AG09309 (cell line): ENCODE data around the gene OR4C5.
"Not testable (repeated sequence)": the region's sequence is repeated elsewhere in the genome, so short reads cannot be mapped to it uniquely, and the experiment has no call there.

ENCODE experiments used
- DNase-seq: peaks from one replicate; pipeline ENCODE4 v3.0.0-alpha.2; 2010; ENCODE audit warnings: low read depth
- H3K4me3 ChIP-seq: 2 replicates; pipeline ENCODE4 v1.5.1; 2011; ENCODE audit warnings: mild to moderate bottlenecking, low read depth, low read length, moderate library complexity; ENCODE audit not compliant: control insufficient read depth
- TF ChIP-seq, protein P1 (sequence below): IDR thresholded peaks from 2 replicates; pipeline ENCODE4 v1.5.1; 2011; ENCODE audit warnings: mild to moderate bottlenecking, low read depth, low read length, inconsistent platforms; ENCODE audit not compliant: insufficient read depth, control insufficient read depth; ENCODE audit errors: missing control alignments

Gene OR4C5

DNA sequence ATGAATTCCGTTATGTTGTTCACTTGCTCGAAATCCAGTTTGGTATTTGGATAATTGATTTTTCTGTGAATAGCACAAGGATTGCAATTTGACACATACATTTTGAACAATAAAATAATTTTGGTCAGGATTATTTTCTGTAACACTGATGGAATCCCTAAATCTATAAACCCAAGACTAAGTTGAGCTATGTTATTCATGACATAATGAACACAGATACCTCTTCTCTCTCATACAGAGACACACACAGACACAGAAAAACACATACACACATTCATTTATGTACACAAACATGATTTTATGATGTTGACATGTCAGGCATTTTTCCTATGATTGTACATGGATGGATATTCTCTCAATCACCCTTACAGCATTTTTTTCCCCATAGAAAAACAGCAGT lies at the start of gene OR4C5:
Gene OR4C5, minus strand, starts transcription at position 101 of the 400 bp plus-strand sequence. Its CDS starts 0 bp downstream, at position 101.
- no peak within 1 kb of the TSS for H3K4me3 ChIP-seq
- no peak for DNase-seq
- TF ChIP-seq, protein P1, sequence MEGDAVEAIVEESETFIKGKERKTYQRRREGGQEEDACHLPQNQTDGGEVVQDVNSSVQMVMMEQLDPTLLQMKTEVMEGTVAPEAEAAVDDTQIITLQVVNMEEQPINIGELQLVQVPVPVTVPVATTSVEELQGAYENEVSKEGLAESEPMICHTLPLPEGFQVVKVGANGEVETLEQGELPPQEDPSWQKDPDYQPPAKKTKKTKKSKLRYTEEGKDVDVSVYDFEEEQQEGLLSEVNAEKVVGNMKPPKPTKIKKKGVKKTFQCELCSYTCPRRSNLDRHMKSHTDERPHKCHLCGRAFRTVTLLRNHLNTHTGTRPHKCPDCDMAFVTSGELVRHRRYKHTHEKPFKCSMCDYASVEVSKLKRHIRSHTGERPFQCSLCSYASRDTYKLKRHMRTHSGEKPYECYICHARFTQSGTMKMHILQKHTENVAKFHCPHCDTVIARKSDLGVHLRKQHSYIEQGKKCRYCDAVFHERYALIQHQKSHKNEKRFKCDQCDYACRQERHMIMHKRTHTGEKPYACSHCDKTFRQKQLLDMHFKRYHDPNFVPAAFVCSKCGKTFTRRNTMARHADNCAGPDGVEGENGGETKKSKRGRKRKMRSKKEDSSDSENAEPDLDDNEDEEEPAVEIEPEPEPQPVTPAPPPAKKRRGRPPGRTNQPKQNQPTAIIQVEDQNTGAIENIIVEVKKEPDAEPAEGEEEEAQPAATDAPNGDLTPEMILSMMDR: no peak

DNA sequence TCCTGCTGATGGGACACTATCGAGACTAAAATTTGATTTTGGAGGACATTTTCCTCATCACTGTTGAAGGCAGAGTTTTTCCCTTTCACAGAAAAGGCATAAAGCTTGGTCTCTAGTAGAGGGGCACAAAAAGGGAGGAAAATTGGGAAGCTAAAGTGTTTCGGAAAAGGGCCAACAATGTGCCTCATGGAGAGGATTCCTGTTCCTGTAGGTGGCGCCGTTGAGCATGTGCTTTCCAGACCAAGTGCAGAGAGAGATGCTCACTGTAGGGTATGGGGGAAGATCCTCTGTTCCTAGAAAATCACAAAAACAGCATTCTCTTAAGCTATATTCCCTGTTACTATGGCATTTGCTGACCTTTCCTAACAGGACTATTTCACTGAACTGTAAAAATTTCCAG lies 18.4 kb upstream of the OR4C5 start:
- no peak for DNase-seq
- no peak overlapping the region for H3K4me3 ChIP-seq
- TF ChIP-seq, protein P1: no peak

DNA sequence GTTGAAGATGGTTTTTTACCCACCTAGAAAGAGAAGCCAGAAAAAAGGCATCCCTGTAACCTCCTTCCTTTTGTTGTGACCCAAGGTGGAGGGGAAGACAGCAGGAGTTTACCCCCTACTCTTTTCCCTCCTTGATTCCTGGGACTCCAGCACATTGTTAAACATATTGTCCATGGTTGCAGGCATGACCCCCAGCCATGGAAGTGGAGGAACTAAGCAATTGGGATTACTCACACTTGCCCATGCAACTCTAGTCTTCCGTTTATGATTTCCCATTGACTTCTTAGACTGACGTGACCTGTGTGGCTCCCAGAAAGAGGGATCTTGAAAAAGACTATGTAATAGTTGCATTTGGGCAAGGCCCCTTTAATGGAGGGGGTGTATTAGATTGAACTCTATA lies 17.9 kb upstream of the OR4C5 start:
- not testable (repeated sequence) for H3K4me3 ChIP-seq, DNase-seq

DNA sequence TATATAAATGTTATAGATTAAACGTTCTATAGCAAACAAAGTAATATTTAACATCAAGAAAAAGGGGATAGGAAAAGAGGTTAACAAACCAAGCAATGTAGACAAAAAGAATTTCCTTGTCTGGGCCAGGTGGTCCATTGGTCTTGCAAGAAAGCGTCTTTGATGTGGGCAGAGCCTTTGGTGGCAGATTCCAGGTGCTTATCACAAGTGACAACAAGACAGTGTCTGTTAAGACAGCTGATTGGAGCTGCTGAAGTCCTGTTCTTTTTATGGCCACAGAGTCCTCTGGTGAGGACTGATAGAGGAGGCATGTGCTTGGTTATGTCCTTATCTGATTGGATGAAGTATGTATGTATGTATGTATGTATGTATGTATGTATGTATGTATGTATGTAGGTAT lies 5.0 kb downstream of the OR4C5 start:
- DNase-seq, H3K4me3 ChIP-seq: not testable (repeated sequence)

DNA sequence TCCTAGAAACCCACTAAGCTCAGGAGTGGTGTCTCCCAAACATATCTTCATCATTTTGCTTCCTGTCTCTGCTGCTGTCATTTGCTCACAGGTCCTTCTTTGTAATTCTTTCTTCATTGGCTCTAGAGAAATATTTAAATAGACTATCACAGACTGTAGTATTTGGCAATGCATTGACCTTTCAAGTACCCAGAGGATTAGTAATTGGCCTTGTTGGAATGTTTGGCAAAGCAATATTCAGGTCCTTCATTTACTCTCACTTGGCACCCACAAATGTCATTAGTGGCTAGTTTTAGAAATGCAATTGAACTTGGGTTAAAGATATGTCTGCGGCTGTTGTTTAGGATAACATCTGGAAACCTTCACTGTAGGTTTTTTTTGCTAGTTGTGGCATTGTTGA lies 11.6 kb downstream of the OR4C5 start:
- TF ChIP-seq, protein P1: no peak
- DNase-seq: no peak
- no peak overlapping the region for H3K4me3 ChIP-seq

DNA sequence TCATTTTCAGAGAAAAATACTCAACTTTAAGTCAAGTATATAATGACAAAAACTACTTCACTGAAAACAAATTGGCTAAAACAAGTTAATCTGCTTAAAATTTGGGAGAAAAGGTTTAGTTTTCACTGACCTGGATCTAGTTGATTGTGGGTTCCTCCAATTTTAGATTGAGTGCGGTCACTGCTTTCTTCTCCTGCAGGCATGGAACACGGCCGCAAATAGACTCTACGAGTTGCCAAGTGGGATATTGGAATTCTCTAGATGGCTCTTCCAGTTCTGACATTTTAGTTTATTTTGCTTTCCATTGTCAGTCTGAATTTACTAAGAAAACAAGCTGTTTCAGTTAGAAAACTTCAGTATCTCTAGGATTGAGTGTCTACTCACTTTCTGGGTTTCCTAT lies 12.3 kb downstream of the OR4C5 start:
- H3K4me3 ChIP-seq: no peak overlapping the region
- TF ChIP-seq, protein P1: no peak
- no peak for DNase-seq

DNA sequence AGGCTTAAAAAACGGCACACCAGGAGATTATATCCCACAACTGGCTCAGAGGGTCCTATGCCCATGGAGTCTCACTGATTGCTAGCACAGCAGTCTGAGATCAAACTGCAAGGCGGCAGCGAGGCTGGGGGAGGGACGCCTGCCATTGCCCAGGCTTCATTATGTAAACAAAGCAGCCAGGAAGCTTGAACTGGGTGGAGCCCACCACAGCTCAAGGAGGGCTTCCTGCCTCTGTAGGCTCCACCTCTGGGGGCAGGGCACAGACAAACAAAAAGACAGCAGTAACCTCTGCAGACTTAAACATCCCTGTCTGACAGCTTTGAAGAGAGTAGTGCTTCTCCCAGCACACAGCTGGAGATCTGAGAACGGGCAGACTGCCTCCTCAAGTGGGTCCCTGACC lies 20.0 kb downstream of the OR4C5 start:
- not testable (repeated sequence) for DNase-seq, H3K4me3 ChIP-seq

DNA sequence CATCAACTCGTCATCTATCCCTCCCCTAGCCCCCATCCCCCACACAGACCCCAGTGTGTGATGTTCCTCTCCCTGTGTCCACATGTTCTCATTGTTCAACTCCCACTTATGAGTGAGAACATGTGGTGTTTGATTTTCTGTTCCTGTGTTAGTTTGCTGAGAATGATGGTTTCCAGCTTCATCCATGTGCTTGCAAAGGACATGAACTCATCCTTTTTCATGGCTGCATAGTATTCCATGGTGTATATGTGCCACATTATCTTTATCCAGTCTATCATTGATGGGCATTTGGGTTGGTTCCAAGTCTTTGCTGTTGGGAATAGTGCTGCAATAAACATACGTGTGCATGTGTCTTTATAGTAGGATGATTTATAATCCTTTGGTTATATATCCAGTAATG lies 23.8 kb downstream of the OR4C5 start:
- not testable (repeated sequence) for DNase-seq, H3K4me3 ChIP-seq

DNA sequence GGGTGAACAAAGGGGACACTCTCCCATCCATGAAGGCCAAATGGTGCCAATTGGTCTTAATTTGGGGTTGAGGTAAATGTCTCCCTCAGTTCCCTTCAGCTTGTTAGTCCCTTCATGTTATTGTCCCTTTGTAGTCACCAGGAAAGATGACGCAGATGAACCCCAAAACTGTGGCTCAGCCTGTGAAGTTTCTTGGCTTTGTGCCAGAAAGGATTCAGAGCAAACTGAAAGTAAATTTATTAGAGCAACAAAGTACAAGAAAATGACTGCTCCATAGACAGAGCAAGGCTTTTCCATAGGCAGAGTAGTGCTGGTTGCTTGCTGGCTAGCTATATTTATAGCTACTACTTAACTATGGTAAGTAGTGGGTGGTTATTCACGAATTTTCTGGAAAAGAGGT lies 24.8 kb downstream of the OR4C5 start:
- H3K4me3 ChIP-seq: no peak overlapping the region

DNA sequence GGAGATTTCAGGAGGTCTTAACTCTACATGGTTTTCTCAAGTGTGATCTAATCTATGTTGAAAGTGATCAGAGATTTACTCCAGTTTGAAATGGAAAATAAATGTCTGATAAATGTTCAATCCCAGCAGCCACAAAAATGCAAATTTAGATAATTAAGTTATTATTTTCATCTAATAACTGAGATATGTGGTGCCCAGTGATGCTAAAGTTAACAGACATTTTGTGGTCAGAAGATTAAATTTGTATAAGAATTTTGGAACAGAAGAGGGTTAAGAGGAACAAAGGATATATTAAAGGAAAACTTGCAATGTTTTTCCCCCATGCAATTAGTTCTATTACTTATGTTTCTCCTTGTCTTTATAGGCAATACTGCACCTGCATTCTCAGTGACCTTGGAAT lies 41.6 kb downstream of the OR4C5 start, which contains the start of gene OR4C3:
Gene OR4C3, plus strand, starts transcription at position 301 of the 400 bp plus-strand sequence. CDS start 102 bp downstream, outside the sequence.
- H3K4me3 ChIP-seq, DNase-seq: not testable (repeated sequence)

More for the DNA sequence above, 24.8 kb downstream of the OR4C5 start:
- no peak for DNase-seq
- TF ChIP-seq, protein P1: no peak

DNA sequence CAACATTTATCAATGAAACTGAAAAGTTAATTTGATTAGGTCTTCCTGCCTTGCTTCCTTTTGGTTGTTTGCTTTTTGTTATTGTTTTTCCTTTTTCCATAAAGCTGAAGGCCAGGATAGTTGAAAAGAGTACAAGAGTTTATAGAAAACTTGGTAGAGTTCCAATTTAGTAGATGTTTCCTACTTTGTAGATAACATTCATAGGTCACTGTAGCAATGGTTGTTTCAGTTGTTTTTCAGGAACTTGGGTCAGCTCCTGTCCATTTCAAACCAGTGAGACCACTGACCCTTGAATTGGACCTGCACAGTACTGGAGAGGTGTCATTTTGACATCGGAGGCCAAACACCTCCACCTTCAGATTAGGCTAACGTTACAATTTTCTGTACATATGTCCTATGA lies 46.5 kb downstream of the OR4C5 start:
- DNase-seq, H3K4me3 ChIP-seq: not testable (repeated sequence)
